H1 (cell line): ENCODE results near the gene HPS3. TPM values are rescaled to one million over a fixed set of nuclear protein-coding genes. Genes with fewer than 3 reads are reported as not detected.
"Not testable (repeated sequence)": the region's sequence is repeated elsewhere in the genome, so short reads cannot be mapped to it uniquely, and the experiment has no call there.

Source experiments
- CTCF ChIA-PET: fragments of 300-600 bp; sonication (Branson Sonifier 250); formaldehyde crosslinking; loops from one replicate; lab custom pipeline; 2021; ENCODE audit not compliant: partially characterized antibody; lab: Charles Lee
- POLR2A ChIA-PET: fragments of 300-600 bp; sonication (Branson Sonifier 250); formaldehyde crosslinking; loops from one replicate; lab custom pipeline; 2021; ENCODE audit warnings: inconsistent platforms; ENCODE audit not compliant: partially characterized antibody; lab: Charles Lee
- DNase-seq, 2 experiments: peaks; one replicate each; pipeline versions ENCODE4 v3.0.0 to v3.0.0-alpha.2; 2010 to 2022; ENCODE audit warnings: low spot score in 2 of 2, low read depth in 1 of 2, mixed read lengths in 1 of 2
- FAIRE-seq: peaks from 2 replicates; lab custom pipeline; 2011; peaks lifted over from hg19 to GRCh38; lab: Jason Lieb, UNC
- H2AFZ ChIP-seq: 2 replicates; pipeline ENCODE4 v1.8.1; 2012; ENCODE audit warnings: low read length, inconsistent platforms
- H2AK5ac ChIP-seq: 2 replicates; pipeline ENCODE4 v1.6.1; 2013; ENCODE audit warnings: low read depth, low read length
- H2BK120ac ChIP-seq: replicated peaks from 2 replicates; pipeline ENCODE3; 2013; ENCODE audit warnings: low read depth, low read length, inconsistent platforms
- H2BK12ac ChIP-seq: 2 replicates; pipeline ENCODE4 v1.6.1; 2013; ENCODE audit warnings: low read depth, low read length
- H2BK15ac ChIP-seq: 2 replicates; pipeline ENCODE4 v1.6.1; 2013; ENCODE audit warnings: low read length
- H2BK20ac ChIP-seq: 2 replicates; pipeline ENCODE4 v1.6.1; 2013; ENCODE audit warnings: low read length
- H2BK5ac ChIP-seq: 2 replicates; pipeline ENCODE4 v1.6.1; 2013; ENCODE audit warnings: low read depth, low read length
- H3K14ac ChIP-seq: 2 replicates; pipeline ENCODE4 v1.6.1; 2013; ENCODE audit warnings: inconsistent platforms; ENCODE audit not compliant: insufficient read length
- H3K18ac ChIP-seq: 2 replicates; pipeline ENCODE4 v1.6.1; 2013; ENCODE audit warnings: low read length; ENCODE audit errors: extremely low read depth
- H3K23ac ChIP-seq: 2 replicates; pipeline ENCODE4 v1.6.1; 2013; ENCODE audit warnings: inconsistent platforms; ENCODE audit not compliant: insufficient read length
- H3K23me2 ChIP-seq: 2 replicates; pipeline ENCODE4 v1.6.1; 2013; ENCODE audit warnings: low read depth, low read length
- H3K27ac ChIP-seq: 2 replicates; pipeline ENCODE4 v1.6.1; 2011; ENCODE audit warnings: low read depth, low read length, inconsistent platforms
- H3K27me3 ChIP-seq, 4 experiments: replicated peaks in 1 of 4; 1 replicate in 1 of 4; 2 replicates in 3 of 4; pipeline versions ENCODE4 v1.6.1 to v1.8.1; 2011 to 2013; ENCODE audit warnings: low read length in 3 of 4, mild to moderate bottlenecking in 3 of 4, inconsistent platforms in 2 of 4, mixed read lengths in 2 of 4, moderate library complexity in 1 of 4; ENCODE audit not compliant: control insufficient read depth in 3 of 4, insufficient read depth in 3 of 4; ENCODE audit errors: extremely low read depth in 1 of 4
- H3K36me3 ChIP-seq, 4 experiments: 2 replicates each; pipeline versions ENCODE4 v1.6.1 to v1.8.1; 2011 to 2013; ENCODE audit warnings: mild to moderate bottlenecking in 4 of 4, low read length in 3 of 4, moderate library complexity in 2 of 4, control low read depth in 1 of 4, inconsistent platforms in 1 of 4; ENCODE audit not compliant: insufficient read depth in 4 of 4, control insufficient read depth in 2 of 4
- H3K4ac ChIP-seq: replicated peaks from 2 replicates; pipeline ENCODE3; 2013; ENCODE audit warnings: low read length, low read depth, mixed read lengths, inconsistent platforms; ENCODE audit not compliant: insufficient read length
- H3K4me1 ChIP-seq, 4 experiments: replicated peaks in 1 of 4; 1 replicate in 1 of 4; 2 replicates in 3 of 4; pipeline versions ENCODE4 v1.6.1 to v1.8.1; 2011 to 2013; ENCODE audit warnings: low read length in 3 of 4, inconsistent platforms in 2 of 4, mixed read lengths in 1 of 4; ENCODE audit not compliant: insufficient read depth in 4 of 4, control insufficient read depth in 3 of 4
- H3K4me2 ChIP-seq, 2 experiments: 2 replicates each; pipeline versions ENCODE4 v1.6.1 to v1.8.1; 2011 to 2013; ENCODE audit warnings: low read depth in 2 of 2, low read length in 2 of 2, control low read depth in 1 of 2, inconsistent platforms in 1 of 2, mild to moderate bottlenecking in 1 of 2; ENCODE audit not compliant: insufficient read depth in 1 of 2
- H3K4me3 ChIP-seq, 4 experiments: fragments of 200-600, 300-600 bp in 1 of 4; sonication (generic), shearing (Covaris generic), sonication (Bioruptor Twin) in 1 of 4; 2 replicates each; pipeline versions ENCODE4 v1.5.1 to v1.8.1; 2011 to 2016; ENCODE audit warnings: low read length in 4 of 4, low read depth in 3 of 4, control low read depth in 2 of 4, inconsistent platforms in 2 of 4, mild to moderate bottlenecking in 2 of 4, mixed read lengths in 1 of 4, moderate library complexity in 1 of 4; ENCODE audit not compliant: insufficient read depth in 2 of 4; ENCODE audit errors: extremely low read depth in 1 of 4
- H3K56ac ChIP-seq: replicated peaks from 2 replicates; pipeline ENCODE3; 2013; ENCODE audit warnings: low read depth, mild to moderate bottlenecking, mixed read lengths, low read length, inconsistent platforms; ENCODE audit not compliant: insufficient read length
- H3K79me1 ChIP-seq: 2 replicates; pipeline ENCODE4 v1.6.1; 2013; ENCODE audit warnings: low read depth, low read length, control low read depth
- H3K79me2 ChIP-seq, 2 experiments: 2 replicates each; pipeline versions ENCODE4 v1.6.1 to v1.8.1; 2012 to 2013; ENCODE audit warnings: low read length in 2 of 2, mild to moderate bottlenecking in 2 of 2, inconsistent platforms in 1 of 2; ENCODE audit not compliant: insufficient read depth in 2 of 2, control insufficient read depth in 1 of 2
- H3K9ac ChIP-seq, 4 experiments: replicated peaks in 1 of 4; 1 replicate in 1 of 4; 2 replicates in 3 of 4; pipeline versions ENCODE4 v1.6.1 to v1.8.1; 2011 to 2013; ENCODE audit warnings: low read depth in 3 of 4, low read length in 3 of 4, control low read depth in 2 of 4, mild to moderate bottlenecking in 2 of 4, moderate library complexity in 2 of 4, inconsistent platforms in 1 of 4; ENCODE audit errors: extremely low read depth in 1 of 4
- H3K9me3 ChIP-seq, 2 experiments: 2 replicates each; pipeline versions ENCODE4 v1.6.1 to v1.8.1; 2012 to 2013; ENCODE audit warnings: mild to moderate bottlenecking in 2 of 2, moderate library complexity in 2 of 2, control low read depth in 1 of 2, inconsistent platforms in 1 of 2, low read depth in 1 of 2, low read length in 1 of 2, mixed read lengths in 1 of 2; ENCODE audit not compliant: insufficient read depth in 2 of 2
- H4K20me1 ChIP-seq, 2 experiments: replicated peaks in 1 of 2; 2 replicates each; pipeline versions ENCODE3 to v1.8.1; 2011 to 2013; ENCODE audit warnings: inconsistent platforms in 2 of 2, low read length in 2 of 2, mild to moderate bottlenecking in 1 of 2; ENCODE audit not compliant: insufficient read depth in 2 of 2, control insufficient read depth in 1 of 2
- H4K5ac ChIP-seq: 2 replicates; pipeline ENCODE4 v1.6.1; 2013; ENCODE audit warnings: low read length, low read depth, mixed read lengths, inconsistent platforms; ENCODE audit not compliant: insufficient read length
- H4K8ac ChIP-seq: 2 replicates; pipeline ENCODE4 v1.8.0; 2013; ENCODE audit warnings: mild to moderate bottlenecking, moderate library complexity, low read length, inconsistent platforms; ENCODE audit not compliant: insufficient read depth; ENCODE audit errors: extremely low read depth
- H4K91ac ChIP-seq: replicated peaks from 2 replicates; pipeline ENCODE3; 2013; ENCODE audit warnings: low read length, mixed read lengths, inconsistent platforms; ENCODE audit not compliant: insufficient read length
- CEBPB ChIP-seq: IDR thresholded peaks from 2 replicates; pipeline ENCODE4 v1.6.1; 2012; ENCODE audit warnings: low read depth, low read length
- CHD1 ChIP-seq: IDR thresholded peaks from 2 replicates; pipeline ENCODE4 v1.6.1; 2012; ENCODE audit warnings: low read depth, low read length, improper control_type of control experiment
- EP300 ChIP-seq, 2 experiments: IDR thresholded peaks; 1 replicate in 1 of 2; 2 replicates in 1 of 2; pipeline ENCODE4 v1.6.1; 2011 to 2012; ENCODE audit warnings: low read depth in 2 of 2, low read length in 2 of 2, mild to moderate bottlenecking in 2 of 2, borderline replicate concordance in 1 of 2, inconsistent platforms in 1 of 2, moderate library complexity in 1 of 2
- NANOG ChIP-seq: IDR thresholded peaks from 2 replicates; pipeline ENCODE4 v1.6.1; 2011; ENCODE audit warnings: low read length, low read depth, mild to moderate bottlenecking, inconsistent platforms; ENCODE audit not compliant: insufficient read depth, poor library complexity, severe bottlenecking
- POLR2AphosphoS5 ChIP-seq: IDR thresholded peaks from 2 replicates; pipeline ENCODE4 v1.6.1; 2011; ENCODE audit warnings: low read depth, low read length
- SP1 ChIP-seq: IDR thresholded peaks from 2 replicates; pipeline ENCODE4 v1.6.1; 2011; ENCODE audit warnings: low read depth, low read length
- TAF1 ChIP-seq: IDR thresholded peaks from 2 replicates; pipeline ENCODE4 v1.6.1; 2011; ENCODE audit warnings: mild to moderate bottlenecking, low read depth, low read length
- TBP ChIP-seq: IDR thresholded peaks from 2 replicates; pipeline ENCODE4 v1.6.1; 2011; ENCODE audit warnings: low read depth, low read length, improper control_type of control experiment
- WGBS, 2 experiments: shearing (Covaris generic) in 1 of 2; methylation state at CpG; one replicate each; pipeline versions ENCODE4 v1.1.6 to v1.1.7; 2013 to 2015; ENCODE audit warnings: low lambda C conversion rate in 2 of 2, mixed read lengths in 2 of 2, inconsistent platforms in 1 of 2, low coverage in 1 of 2, missing lambda C conversion rate in 1 of 2; ENCODE audit not compliant: insufficient replicate concordance in 2 of 2, insufficient coverage in 1 of 2, insufficient read length in 1 of 2; ENCODE audit errors: extremely low coverage in 1 of 2, missing lambda C conversion rate in 1 of 2; 5-methylcytosine and 5-hydroxymethylcytosine counted together
- polyA plus RNA-seq, 7 experiments: library from polyadenylated mRNA; depleted of rRNA in 3 of 7; stranded (reverse) in 5 of 7; unstranded in 2 of 7; fragments of >200 nt in 5 of 7; fragments of 200-250 nt in 2 of 7; gene quantifications; 1 replicate in 5 of 7; 2 replicates in 1 of 7; 4 replicates in 1 of 7; pipeline versions ENCODE4 v1.2.1 to v1.2.3, GENCODE V29; 2011 to 2013; ENCODE audit warnings: missing spikeins in 2 of 7, mixed read lengths in 2 of 7
- total RNA-seq: library from RNA; stranded (reverse); fragmentation: NEBNext Ultra II Directional; extraction: Animal tissue kit (Norgen Biotek cat#: 25700); gene quantifications from 2 replicates; pipeline ENCODE4 v1.2.1, GENCODE V29; 2021
- TF ChIP-seq, protein P1 (sequence below): IDR thresholded peaks from 2 replicates; pipeline ENCODE4 v1.6.1; 2012; ENCODE audit warnings: low read length, inconsistent platforms

Gene HPS3
- total and polyA plus RNA-seq, 2 of the 8 experiments (the other 6 are each of a cell fraction or from before 2014, with no cell fraction given): 23.7 to 48.7 TPM

DNA sequence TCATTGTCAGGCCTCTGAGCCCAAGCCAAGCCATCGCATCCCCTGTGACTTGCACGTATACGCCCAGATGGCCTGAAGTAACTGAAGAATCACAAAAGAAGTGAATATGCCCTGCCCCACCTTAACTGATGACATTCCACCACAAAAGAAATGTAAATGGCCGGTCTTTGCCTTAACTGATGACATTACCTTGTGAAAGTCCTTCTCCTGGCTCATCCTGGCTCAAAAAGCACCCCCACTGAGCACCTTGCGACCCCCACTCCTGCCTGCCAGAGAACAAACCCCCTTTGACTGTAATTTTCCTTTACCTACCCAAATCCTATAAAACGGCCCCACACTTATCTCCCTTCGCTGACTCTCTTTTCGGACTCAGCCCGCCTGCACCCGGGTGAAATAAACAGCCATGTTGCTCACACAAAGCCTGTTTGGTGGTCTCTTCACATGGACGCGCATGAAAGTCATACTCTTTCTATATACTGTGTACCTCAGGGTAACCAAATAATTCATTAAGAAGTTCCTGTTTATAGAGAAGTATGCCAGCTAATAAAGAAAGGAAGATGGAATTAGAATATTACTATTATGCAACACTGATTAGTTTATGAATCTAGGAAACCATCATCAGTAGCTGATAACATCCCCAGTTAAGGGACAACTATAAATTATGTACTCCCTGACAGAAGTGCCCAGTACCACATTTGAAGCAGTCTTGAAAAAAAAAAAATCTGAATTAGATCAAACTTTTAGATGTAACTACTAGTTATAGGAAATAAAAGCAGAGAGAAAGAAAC is 67.6 kb downstream of the HPS3 start:
- Histone ChIP-seq H2BK12ac (peak overlapping the region; percentile 82; the same call in 1 of the 2 replicates), H3K4me2 (peak overlapping the region; percentile 48 to 70), H2BK5ac (peak overlapping the region; percentile 100), H3K18ac (peak overlapping the region; percentile 15), H3K4me1 (peaks cover 8 to 28% (median 16%) of the 10 kb centered on the region in 4 experiments), H2BK120ac (peak overlapping the region; percentile 99), H3K27ac (peak overlapping the region; percentile 87), H3K4me3 (peak overlapping the region in 1 of 4 experiments; percentile 48; a peak in 4 of 8 replicates), H4K5ac (peak overlapping the region; percentile 78), H3K56ac (peak overlapping the region; percentile 88), H3K9ac (peak overlapping the region in 1 of 4 experiments; percentile 54; a peak in 2 of 7 replicates), H4K91ac (peak overlapping the region; percentile 8)
- not testable (repeated sequence) for H3K79me2 ChIP-seq, H2BK15ac ChIP-seq, H4K20me1 ChIP-seq, H3K9me3 ChIP-seq, H3K14ac ChIP-seq, H3K27me3 ChIP-seq, H2AFZ ChIP-seq, H3K36me3 ChIP-seq, H4K8ac ChIP-seq, H3K4ac ChIP-seq, H3K79me1 ChIP-seq, H2AK5ac ChIP-seq, FAIRE-seq, H3K23me2 ChIP-seq, H2BK20ac ChIP-seq, H3K23ac ChIP-seq
- DNase-seq: peak in 1 of 2 experiments; percentile 52
- 2% methylated on average over 12 of the region's 12 CpGs; no CpG with 5 or more reads in 1 of the 2 experiments for WGBS, 2 experiments
- CTCF ChIA-PET: interaction anchor here (0.6 kb wide), 1 partner anchor 271 kb away, joined by 3 read pairs; no protein-coding TSS in a partner anchor
- POLR2A ChIA-PET: interaction anchor here (0.6 to 1.3 kb wide), 9 partner anchors 11 to 1253 kb away, joined by 3 to 7 read pairs (median 4); no protein-coding TSS in a partner anchor
- TF ChIP-seq CEBPB: 0 out of 2 replicates have a peak, but pooled peaks have one; percentile 55
- TF ChIP-seq EP300 (IDR thresholded peaks at IDR 0.05; ENCODE audit: borderline replicate concordance in 1 of 2, low read depth in 2 of 2, low read length in 2 of 2): peak in 1 of 2 experiments; percentile 56; a peak in 1 of 3 replicates
- peak; percentile 63; the same call in 1 of the 2 replicates for TF ChIP-seq POLR2AphosphoS5
- TF ChIP-seq TBP: peak; percentile 37; the same call in 1 of the 2 replicates
- peak; percentile 62; the same call in 1 of the 2 replicates for TF ChIP-seq SP1
- 0 out of 2 replicates have a peak, but pooled peaks have one; percentile 26 for TF ChIP-seq TAF1
- TF ChIP-seq NANOG: peak; percentile 59
- TF ChIP-seq, protein P1, sequence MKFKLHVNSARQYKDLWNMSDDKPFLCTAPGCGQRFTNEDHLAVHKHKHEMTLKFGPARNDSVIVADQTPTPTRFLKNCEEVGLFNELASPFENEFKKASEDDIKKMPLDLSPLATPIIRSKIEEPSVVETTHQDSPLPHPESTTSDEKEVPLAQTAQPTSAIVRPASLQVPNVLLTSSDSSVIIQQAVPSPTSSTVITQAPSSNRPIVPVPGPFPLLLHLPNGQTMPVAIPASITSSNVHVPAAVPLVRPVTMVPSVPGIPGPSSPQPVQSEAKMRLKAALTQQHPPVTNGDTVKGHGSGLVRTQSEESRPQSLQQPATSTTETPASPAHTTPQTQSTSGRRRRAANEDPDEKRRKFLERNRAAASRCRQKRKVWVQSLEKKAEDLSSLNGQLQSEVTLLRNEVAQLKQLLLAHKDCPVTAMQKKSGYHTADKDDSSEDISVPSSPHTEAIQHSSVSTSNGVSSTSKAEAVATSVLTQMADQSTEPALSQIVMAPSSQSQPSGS: 0 out of 2 replicates have a peak, but pooled peaks have one; percentile 37
- 0 out of 2 replicates have a peak, but pooled peaks have one; percentile 10 for TF ChIP-seq CHD1
